ENCODE data around the gene KCNJ10.

KCNJ10 gene

GRCh38 chr1:159990005-159990404 is 80.0 kb downstream of the KCNJ10 start:
- DNase-seq (ENCODE audit: low spot score) = no peak

- DNase-seq (ENCODE audit: low spot score) = no peak
These were observed 80.4 kb downstream of the KCNJ10 start for GRCh38 chr1:159989581-159989980.

GRCh38 chr1:159988006-159988405 is 82.0 kb downstream of the KCNJ10 start:
- DNase-seq (ENCODE audit: low spot score) = no peak

- DNase-seq (ENCODE audit: low spot score) = no peak
These were observed 82.8 kb downstream of the KCNJ10 start for GRCh38 chr1:159987186-159987585.

GRCh38 chr1:159986531-159986930 is 83.4 kb downstream of the KCNJ10 start:
- no peak for DNase-seq (ENCODE audit: low spot score)

- no peak for DNase-seq (ENCODE audit: low spot score)
These were observed 83.9 kb downstream of the KCNJ10 start for GRCh38 chr1:159986093-159986492.

GRCh38 chr1:159985473-159985872 is 84.5 kb downstream of the KCNJ10 start:
- DNase-seq (ENCODE audit: low spot score) = no peak

- DNase-seq (ENCODE audit: low spot score) = no peak
These were observed 86.3 kb downstream of the KCNJ10 start for GRCh38 chr1:159983681-159984080.

GRCh38 chr1:159982280-159982679 is 87.7 kb downstream of the KCNJ10 start:
- DNase-seq (ENCODE audit: low spot score) = no peak

GRCh38 chr1:159981351-159982055 is 88.5 kb downstream of the KCNJ10 start:
- DNase-seq (ENCODE audit: low spot score) = no peak

- DNase-seq (ENCODE audit: low spot score) = no peak
These were observed 89.2 kb downstream of the KCNJ10 start for GRCh38 chr1:159980786-159981185.

GRCh38 chr1:159980076-159980475 is 89.9 kb downstream of the KCNJ10 start:
- no peak for DNase-seq (ENCODE audit: low spot score)

- no peak for DNase-seq (ENCODE audit: low spot score)
These were observed 90.7 kb downstream of the KCNJ10 start for GRCh38 chr1:159979257-159979656.

- DNase-seq (ENCODE audit: low spot score) = no peak
These were observed 91.9 kb downstream of the KCNJ10 start for GRCh38 chr1:159978107-159978398.

GRCh38 chr1:159977364-159978106 is 92.4 kb downstream of the KCNJ10 start:
- DNase-seq (ENCODE audit: low spot score) = no peak

GRCh38 chr1:159974350-159974965 is 95.5 kb downstream of the KCNJ10 start:
- no peak for DNase-seq (ENCODE audit: low spot score)

- DNase-seq (ENCODE audit: low spot score) = no peak
These were observed 96.5 kb downstream of the KCNJ10 start for GRCh38 chr1:159973350-159973940.

GRCh38 chr1:159972443-159973205 is 97.3 kb downstream of the KCNJ10 start:
- DNase-seq (ENCODE audit: low spot score) = no peak

- DNase-seq (ENCODE audit: low spot score) = peak; percentile 82
These were observed 99.0 kb downstream of the KCNJ10 start for GRCh38 chr1:159970932-159971342.

GRCh38 chr1:159968901-159969300 is 101.1 kb downstream of the KCNJ10 start:
- DNase-seq (ENCODE audit: low spot score) = no peak

GRCh38 chr1:159965263-159965662 is 104.7 kb downstream of the KCNJ10 start:
- no peak for DNase-seq (ENCODE audit: low spot score)

- DNase-seq (ENCODE audit: low spot score) = no peak
These were observed 105.8 kb downstream of the KCNJ10 start for GRCh38 chr1:159964144-159964543.

All from LoVo (cell line).